Right atrium auricular region (tissue), 2 donors: ENCODE results near the gene TMEM95. TPM values are rescaled to one million over a fixed set of nuclear protein-coding genes. Genes with fewer than 3 reads are reported as not detected.
A peak's percentile ranks its signal among the peaks of the same experiment; 100 is the strongest.

Experiments used
- DNase-seq: peaks from one replicate; pipeline ENCODE4 v3.0.0-alpha.2; 2019; ENCODE audit warnings: low spot score
- H3K27ac ChIP-seq, 2 donors: fragments of 200-600 bp; sonication (generic); 1 replicate in 1 of 2; 2 replicates in 1 of 2; pipeline ENCODE4 v1.5.1; 2016 to 2019
- H3K27me3 ChIP-seq, 2 donors: fragments of 200-600 bp; sonication (generic); one replicate each; pipeline versions ENCODE4 v1.5.1 to v1.6.0; 2017 to 2019
- H3K36me3 ChIP-seq: fragments of 200-600 bp; sonication (generic); one replicate; pipeline ENCODE4 v1.5.1; 2016
- H3K4me1 ChIP-seq, 2 donors: fragments of 200-600 bp; sonication (generic); one replicate each; pipeline versions ENCODE4 v1.5.1 to v1.6.0; 2017 to 2019
- H3K4me3 ChIP-seq, 2 donors: fragments of 200-600 bp; sonication (generic); 1 replicate in 1 of 2; 2 replicates in 1 of 2; pipeline ENCODE4 v1.5.1; 2017 to 2019; ENCODE audit warnings: mild to moderate bottlenecking in 1 of 2, moderate library complexity in 1 of 2
- H3K9me3 ChIP-seq, 2 donors: fragments of 200-600 bp; sonication (generic); one replicate each; pipeline ENCODE4 v1.5.1; 2019
- total RNA-seq, 2 donors: library from RNA; depleted of rRNA; stranded (reverse); fragments of >200 nt; gene quantifications; one replicate each; pipeline ENCODE4 v1.1.0, GENCODE V29; 2016
- TF ChIP-seq, protein P1 (sequence below), 2 donors: fragments of 200-600 bp; sonication (generic); IDR thresholded peaks; one replicate each; pipeline ENCODE4 v1.5.1; 2019; ENCODE audit warnings: antibody characterized with exemption in 2 of 2

The TMEM95 gene
- total RNA-seq, 2 donors from 2014 or later, result not detected

DNA sequence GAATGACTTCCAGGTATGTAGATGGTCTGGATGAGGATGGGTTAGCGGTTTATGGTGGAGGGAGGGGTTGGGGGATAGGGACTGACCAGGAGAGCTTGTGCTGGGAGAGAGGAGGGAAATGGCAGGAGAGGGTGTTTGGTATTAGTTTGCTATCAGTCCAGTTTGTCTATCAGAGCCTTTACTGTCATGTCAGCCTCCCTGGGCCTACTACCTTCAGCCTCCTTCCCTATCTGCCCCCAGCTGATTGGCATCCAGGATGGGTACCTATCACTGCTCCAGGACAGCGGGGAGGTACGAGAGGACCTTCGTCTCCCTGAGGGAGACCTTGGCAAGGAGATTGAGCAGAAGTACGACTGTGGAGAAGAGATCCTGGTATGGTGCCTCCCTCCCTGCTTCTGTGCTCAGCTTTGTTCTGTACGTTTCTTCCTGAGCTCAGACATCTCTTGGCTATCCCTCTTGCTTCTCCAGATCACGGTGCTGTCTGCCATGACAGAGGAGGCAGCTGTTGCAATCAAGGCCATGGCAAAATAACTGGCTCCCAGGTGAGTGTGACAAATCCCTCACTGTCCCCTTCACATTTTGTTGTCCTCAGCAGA, 43.7 kb upstream of the TMEM95 start:
- Histone ChIP-seq H3K9me3 (no peaks in the 10 kb centered on the region), H3K36me3 (peaks cover 47% of the 10 kb centered on the region), H3K27ac (no peak overlapping the region), H3K4me1 (peaks cover 0 to 53% of the 10 kb centered on the region in 2 donors), H3K4me3 (no peak overlapping the region), H3K27me3 (no peaks in the 10 kb centered on the region)
- TF ChIP-seq, protein P1, sequence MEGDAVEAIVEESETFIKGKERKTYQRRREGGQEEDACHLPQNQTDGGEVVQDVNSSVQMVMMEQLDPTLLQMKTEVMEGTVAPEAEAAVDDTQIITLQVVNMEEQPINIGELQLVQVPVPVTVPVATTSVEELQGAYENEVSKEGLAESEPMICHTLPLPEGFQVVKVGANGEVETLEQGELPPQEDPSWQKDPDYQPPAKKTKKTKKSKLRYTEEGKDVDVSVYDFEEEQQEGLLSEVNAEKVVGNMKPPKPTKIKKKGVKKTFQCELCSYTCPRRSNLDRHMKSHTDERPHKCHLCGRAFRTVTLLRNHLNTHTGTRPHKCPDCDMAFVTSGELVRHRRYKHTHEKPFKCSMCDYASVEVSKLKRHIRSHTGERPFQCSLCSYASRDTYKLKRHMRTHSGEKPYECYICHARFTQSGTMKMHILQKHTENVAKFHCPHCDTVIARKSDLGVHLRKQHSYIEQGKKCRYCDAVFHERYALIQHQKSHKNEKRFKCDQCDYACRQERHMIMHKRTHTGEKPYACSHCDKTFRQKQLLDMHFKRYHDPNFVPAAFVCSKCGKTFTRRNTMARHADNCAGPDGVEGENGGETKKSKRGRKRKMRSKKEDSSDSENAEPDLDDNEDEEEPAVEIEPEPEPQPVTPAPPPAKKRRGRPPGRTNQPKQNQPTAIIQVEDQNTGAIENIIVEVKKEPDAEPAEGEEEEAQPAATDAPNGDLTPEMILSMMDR (IDR thresholded peaks at IDR 0.05), result no peak
- no peak for DNase-seq

DNA sequence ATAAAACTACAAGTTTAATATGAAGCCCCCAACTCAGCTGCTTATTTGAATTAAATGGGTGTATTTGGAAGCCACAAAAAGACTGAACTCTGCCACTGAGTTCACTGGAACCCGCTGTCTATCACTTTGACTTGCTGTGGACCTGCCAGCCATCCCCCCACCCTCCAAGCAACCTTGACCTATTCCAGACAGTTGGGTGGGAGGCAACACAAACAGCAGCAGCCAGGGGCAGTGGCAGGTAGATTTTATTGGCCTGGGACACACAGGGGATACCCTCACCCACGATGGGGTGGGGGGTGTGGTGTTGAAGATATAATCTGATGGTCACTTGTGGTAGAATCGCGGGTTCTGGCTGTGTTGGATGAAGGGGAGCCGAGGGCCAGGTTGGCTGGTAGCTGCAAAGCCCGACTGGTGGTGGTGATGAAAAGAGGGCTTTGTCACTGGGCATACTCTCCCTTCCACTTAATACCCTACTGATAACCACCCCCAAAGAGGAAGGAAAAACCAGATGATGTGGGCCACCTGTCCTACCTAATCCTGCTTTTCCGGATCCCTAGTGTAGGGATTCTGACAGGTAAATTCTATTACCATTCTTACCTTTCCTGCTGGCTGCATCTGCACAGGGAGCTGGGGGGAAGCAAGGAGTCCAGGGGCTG, 42.4 kb upstream of the TMEM95 start:
- Histone ChIP-seq H3K4me3 (no peak overlapping the region), H3K9me3 (no peaks in the 10 kb centered on the region), H3K36me3 (peaks cover 54% of the 10 kb centered on the region), H3K27ac (no peak overlapping the region), H3K27me3 (no peaks in the 10 kb centered on the region), H3K4me1 (peaks cover 0 to 49% of the 10 kb centered on the region in 2 donors)
- DNase-seq, result no peak
- TF ChIP-seq, protein P1 (IDR thresholded peaks at IDR 0.05), result no peak

DNA sequence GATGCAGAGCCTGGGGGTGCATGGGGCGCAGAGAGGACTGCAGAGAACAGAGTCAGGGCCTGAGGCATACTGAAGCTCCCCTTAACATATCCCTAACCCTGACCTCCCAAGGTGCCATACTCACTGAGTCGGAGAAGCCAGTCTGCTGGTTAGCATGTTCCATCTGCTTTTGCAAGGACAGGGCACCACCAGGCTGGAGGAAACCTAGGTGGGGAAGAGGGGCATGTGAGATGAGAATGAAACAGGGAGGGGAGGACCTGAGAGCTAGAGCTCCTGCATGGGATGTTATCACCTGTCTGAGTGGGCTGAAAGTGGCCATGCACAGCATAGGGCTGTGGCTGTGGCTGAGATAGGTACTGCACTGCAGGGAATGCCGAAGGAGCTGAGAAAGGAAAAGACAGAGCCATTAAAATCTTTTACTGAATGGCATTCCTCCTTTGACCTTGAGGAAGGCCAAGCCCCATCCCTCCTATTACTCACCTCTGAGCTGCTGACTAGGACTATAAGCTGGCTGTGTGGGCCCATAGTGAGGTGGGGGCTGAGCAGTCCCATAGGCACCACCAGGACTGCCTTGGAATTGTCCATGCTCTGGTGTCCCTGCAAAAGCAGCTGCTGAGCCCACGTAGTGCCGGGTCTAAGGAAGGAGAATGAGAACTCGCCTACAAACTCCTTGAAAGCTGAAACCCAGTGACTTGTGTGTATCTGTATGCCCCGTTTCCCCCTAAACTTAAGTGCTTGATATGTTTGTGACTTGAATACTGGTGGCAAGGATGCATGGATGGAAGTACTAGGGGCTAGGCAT, 41.7 kb upstream of the TMEM95 start:
- H3K36me3 ChIP-seq, result peaks cover 62% of the 10 kb centered on the region
- no peaks in the 10 kb centered on the region for H3K9me3 ChIP-seq
- no peaks in the 10 kb centered on the region for H3K27me3 ChIP-seq
- no peak for DNase-seq
- TF ChIP-seq, protein P1 (IDR thresholded peaks at IDR 0.05), result no peak
- H3K4me3 ChIP-seq, result no peak overlapping the region
- peaks cover 0 to 47% of the 10 kb centered on the region in 2 donors for H3K4me1 ChIP-seq
- no peak overlapping the region for H3K27ac ChIP-seq

DNA sequence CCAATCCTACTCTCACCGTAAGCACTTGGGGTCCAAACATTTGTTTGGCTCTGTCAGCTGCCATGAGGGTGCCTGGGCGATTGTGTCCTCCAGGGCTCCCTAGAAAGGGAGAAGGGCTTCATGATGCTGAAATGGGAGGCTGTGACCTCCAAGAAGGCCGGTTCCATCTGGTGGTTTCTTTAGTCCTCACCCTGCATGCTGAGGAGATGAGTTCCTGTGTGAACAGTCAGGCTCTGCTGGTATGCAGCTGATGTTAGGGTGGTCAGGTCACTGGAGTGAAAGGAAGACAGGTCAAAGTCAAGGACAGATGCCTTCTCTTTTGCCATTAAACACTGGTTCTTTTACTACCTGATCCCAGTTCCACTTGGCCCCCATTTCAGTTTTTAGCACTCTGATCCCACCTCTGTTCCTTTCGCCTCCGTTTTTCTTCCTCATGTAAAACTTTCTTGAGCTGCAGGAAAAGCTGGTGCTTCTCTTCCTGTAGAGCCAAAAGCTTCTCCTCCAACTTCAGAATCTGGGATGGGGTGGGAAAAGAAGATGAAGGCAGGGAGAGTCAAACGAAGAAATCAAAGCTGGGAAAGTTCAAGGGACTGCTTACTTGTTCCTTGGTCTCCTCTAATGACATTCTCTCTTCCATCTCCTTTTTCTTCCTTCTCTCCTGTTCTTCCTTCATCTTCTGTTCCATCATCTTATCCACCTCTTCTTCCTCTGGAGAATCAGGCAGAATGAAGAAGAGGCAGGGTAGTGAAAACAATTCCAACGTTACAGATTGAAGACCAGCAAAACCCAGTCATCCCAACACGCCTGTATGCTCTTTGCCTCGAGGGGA, 40.9 kb upstream of the TMEM95 start:
- Histone ChIP-seq H3K4me3 (peak overlapping the region; percentile 83 to 89), H3K36me3 (peaks cover 70% of the 10 kb centered on the region), H3K27me3 (no peaks in the 10 kb centered on the region), H3K27ac (peak overlapping the region; percentile 92 to 93), H3K4me1 (peaks cover 0 to 39% of the 10 kb centered on the region in 2 donors), H3K9me3 (no peaks in the 10 kb centered on the region)
- TF ChIP-seq, protein P1 (IDR thresholded peaks at IDR 0.05), result no peak
- DNase-seq, result no peak

DNA sequence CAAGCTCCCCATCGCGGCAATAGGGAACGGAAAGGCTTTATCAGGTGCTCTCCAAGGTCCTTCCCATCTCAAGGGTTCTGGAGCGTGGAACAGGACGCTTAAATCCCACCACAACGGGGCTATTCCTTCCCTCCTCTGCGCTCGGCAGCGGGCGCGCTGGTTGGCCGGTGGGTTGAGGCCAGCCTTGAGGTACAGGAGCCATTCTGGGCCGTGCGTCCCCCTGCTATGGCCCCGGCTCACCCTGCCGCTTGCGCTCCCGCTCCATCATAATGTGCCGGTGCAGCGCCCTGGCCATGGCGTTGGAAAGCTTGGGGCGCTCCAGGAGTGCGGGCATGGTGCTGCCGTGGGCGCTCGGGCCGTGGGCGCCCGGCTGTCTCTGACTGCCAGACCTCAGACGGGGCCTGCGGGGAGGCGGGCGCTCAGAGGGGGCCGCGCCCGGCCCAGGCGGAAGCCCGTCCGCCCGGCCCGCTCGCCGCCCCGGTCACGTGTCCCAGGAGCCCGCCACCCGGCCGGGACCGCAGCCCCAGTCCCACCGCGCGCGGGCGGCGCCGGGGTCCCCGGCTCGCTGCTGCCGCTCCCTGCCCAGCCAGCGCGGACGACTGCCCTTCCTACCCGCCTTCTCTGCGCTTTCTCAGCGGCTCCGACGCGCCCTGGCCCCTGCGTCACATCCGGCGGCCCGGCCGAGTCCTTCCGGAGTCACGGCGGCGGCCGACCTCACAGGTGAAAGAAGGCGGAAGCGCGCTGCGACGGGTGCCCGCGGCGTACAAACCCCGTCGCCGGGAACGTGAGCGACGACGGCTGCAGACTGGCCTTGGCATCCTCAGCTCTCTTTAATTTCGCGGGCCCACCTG, 40.0 kb upstream of the TMEM95 start, which contains the start of gene GPS2:
TSS of gene GPS2 (minus strand) at position 642 of the 851 bp plus-strand sequence. CDS start at position 334, 308 bp downstream.
- peak; percentile 93 for DNase-seq
- Histone ChIP-seq H3K4me3 (peak within 1 kb of the TSS; percentile 83 to 89), H3K27ac (peak within 1 kb of the TSS; percentile 92 to 93), H3K27me3 (no peaks in the 10 kb centered on the region), H3K36me3 (peaks cover 68% of the 10 kb centered on the region), H3K9me3 (no peaks in the 10 kb centered on the region), H3K4me1 (peaks cover 0 to 31% of the 10 kb centered on the region in 2 donors)
- TF ChIP-seq, protein P1 (IDR thresholded peaks at IDR 0.05), result no peak
